ENCODE data around the gene PTPRM.

DNA sequence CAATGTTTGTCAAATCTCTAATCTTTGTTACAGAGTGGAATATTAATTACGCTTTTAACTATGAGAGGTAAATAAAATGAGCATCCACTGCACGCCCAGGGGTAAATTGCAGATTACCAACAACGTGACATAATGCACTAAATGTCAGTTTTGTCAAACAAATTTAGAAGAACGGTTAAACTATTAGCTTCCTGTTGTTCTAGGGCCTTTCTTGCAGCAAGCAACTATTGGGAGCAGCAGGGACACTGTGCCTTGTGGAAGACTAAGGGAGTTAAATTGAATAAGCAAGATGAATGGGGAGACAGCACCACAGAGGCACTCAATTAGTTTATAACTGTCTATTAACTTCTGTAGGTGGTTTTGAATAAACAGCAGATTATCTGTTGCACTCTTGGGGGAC is 651.1 kb downstream of the PTPRM start:
- TF ChIP-seq, protein P1, sequence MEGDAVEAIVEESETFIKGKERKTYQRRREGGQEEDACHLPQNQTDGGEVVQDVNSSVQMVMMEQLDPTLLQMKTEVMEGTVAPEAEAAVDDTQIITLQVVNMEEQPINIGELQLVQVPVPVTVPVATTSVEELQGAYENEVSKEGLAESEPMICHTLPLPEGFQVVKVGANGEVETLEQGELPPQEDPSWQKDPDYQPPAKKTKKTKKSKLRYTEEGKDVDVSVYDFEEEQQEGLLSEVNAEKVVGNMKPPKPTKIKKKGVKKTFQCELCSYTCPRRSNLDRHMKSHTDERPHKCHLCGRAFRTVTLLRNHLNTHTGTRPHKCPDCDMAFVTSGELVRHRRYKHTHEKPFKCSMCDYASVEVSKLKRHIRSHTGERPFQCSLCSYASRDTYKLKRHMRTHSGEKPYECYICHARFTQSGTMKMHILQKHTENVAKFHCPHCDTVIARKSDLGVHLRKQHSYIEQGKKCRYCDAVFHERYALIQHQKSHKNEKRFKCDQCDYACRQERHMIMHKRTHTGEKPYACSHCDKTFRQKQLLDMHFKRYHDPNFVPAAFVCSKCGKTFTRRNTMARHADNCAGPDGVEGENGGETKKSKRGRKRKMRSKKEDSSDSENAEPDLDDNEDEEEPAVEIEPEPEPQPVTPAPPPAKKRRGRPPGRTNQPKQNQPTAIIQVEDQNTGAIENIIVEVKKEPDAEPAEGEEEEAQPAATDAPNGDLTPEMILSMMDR (IDR thresholded peaks at IDR 0.05): no peak
- TF ChIP-seq POLR2A (IDR thresholded peaks at IDR 0.05): no peak

All from lower leg skin (tissue), 3 donors.